DOHH2 (cell line): ENCODE results near the gene FOXP2.

ENCODE experiments used
- EZH2phosphoT487 ChIP-seq: fragments of 200-600 bp; sonication (generic); IDR thresholded peaks from 2 replicates; pipeline ENCODE4 v1.6.1; 2017; ENCODE audit warnings: borderline replicate concordance, mild to moderate bottlenecking, antibody characterized with exemption, low read length, moderate library complexity, mixed read lengths
- TF ChIP-seq, protein P1 (sequence below): fragments of 200-600 bp; sonication (generic); IDR thresholded peaks from one replicate; pipeline ENCODE4 v1.5.1; 2014; ENCODE audit warnings: antibody characterized with exemption, mild to moderate bottlenecking, low read depth, low read length; ENCODE audit not compliant: poor library complexity, severe bottlenecking

DNA sequence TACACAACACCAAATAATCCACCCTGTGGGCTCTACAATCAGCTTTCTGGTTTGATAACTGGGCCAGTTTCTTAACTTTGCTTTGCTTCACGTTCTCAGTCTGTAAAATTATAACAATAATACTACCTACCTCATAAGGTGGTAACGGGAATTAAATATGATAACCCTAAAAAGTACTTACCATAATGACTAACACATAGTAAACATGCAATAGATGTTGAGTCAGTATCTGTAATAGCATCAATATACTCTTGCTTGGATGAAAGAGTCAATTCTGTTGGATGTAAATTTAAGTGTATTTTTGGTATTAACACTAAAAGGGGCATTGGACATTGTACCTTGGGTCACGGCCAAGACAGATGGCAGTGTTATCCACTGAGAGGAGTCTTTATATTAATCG lies 160.5 kb downstream of the FOXP2 start:
- TF ChIP-seq, protein P1, sequence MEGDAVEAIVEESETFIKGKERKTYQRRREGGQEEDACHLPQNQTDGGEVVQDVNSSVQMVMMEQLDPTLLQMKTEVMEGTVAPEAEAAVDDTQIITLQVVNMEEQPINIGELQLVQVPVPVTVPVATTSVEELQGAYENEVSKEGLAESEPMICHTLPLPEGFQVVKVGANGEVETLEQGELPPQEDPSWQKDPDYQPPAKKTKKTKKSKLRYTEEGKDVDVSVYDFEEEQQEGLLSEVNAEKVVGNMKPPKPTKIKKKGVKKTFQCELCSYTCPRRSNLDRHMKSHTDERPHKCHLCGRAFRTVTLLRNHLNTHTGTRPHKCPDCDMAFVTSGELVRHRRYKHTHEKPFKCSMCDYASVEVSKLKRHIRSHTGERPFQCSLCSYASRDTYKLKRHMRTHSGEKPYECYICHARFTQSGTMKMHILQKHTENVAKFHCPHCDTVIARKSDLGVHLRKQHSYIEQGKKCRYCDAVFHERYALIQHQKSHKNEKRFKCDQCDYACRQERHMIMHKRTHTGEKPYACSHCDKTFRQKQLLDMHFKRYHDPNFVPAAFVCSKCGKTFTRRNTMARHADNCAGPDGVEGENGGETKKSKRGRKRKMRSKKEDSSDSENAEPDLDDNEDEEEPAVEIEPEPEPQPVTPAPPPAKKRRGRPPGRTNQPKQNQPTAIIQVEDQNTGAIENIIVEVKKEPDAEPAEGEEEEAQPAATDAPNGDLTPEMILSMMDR = no peak
- TF ChIP-seq EZH2phosphoT487 = no peak
